Measurements from ENCODE around the gene HPCAL1. TPM values are rescaled to one million over a fixed set of nuclear protein-coding genes. Genes with fewer than 3 reads are reported as not detected.

Gene HPCAL1
- total and polyA plus RNA-seq, 11 donors: 18.9 to 63.2 (median 40.5) TPM

- peak overlapping the region in 1 of 12 donors; percentile 41 for H3K27ac ChIP-seq
- no peak for DNase-seq
- no peaks in the 10 kb centered on the region for H3K36me3 ChIP-seq
- no peak for ATAC-seq
- intact Hi-C loops (cut with DNase I): loop anchor here in 2 of 10 donors (5.0 to 10.0 kb wide), 2 partner anchors 193 to 205 kb away; no protein-coding TSS in a partner anchor
- no peaks in the 10 kb centered on the region for H3K27me3 ChIP-seq
- TF ChIP-seq CTCF (IDR thresholded peaks at IDR 0.05) (no peak), POLR2A (IDR thresholded peaks at IDR 0.05) (no peak)
- H3K9me3 ChIP-seq: no peaks in the 10 kb centered on the region
- WGBS, 4 donors: 85 to 97% (median 95%) methylated on average over 6 of the region's 6 CpGs
- H3K4me1 ChIP-seq: peaks cover 0 to 42% (median 21%) of the 10 kb centered on the region in 12 donors
- no peak overlapping the region for H3K4me3 ChIP-seq
Measured at GRCh38 chr2:10451819-10452218, 149.1 kb downstream of the HPCAL1 start.

GRCh38 chr2:10452312-10452711 is 149.6 kb downstream of the HPCAL1 start:
- Histone ChIP-seq H3K27ac (peak overlapping the region in 1 of 12 donors; percentile 41), H3K4me1 (peaks cover 0 to 38% (median 18%) of the 10 kb centered on the region in 12 donors), H3K36me3 (no peaks in the 10 kb centered on the region), H3K27me3 (no peaks in the 10 kb centered on the region), H3K4me3 (no peak overlapping the region), H3K9me3 (no peaks in the 10 kb centered on the region)
- 54 to 68% (median 61%) methylated on average over 3 of the region's 3 CpGs for WGBS, 4 donors
- intact Hi-C loops (cut with DNase I): loop anchor here in 2 of 10 donors (5.0 to 10.0 kb wide), 2 partner anchors 192 to 205 kb away; no protein-coding TSS in a partner anchor
- TF ChIP-seq CTCF (IDR thresholded peaks at IDR 0.05) (no peak), POLR2A (IDR thresholded peaks at IDR 0.05) (no peak)
- DNase-seq (peak in 1 of 5 donors; percentile 54), ATAC-seq (no peak)

- H3K27me3 ChIP-seq: no peaks in the 10 kb centered on the region
- no peaks in the 10 kb centered on the region for H3K36me3 ChIP-seq
- no peak for ATAC-seq
- H3K9me3 ChIP-seq: no peaks in the 10 kb centered on the region
- no peak for DNase-seq
- WGBS, 4 donors: 87 to 91% (median 90%) methylated on average over 17 of the region's 17 CpGs
- H3K27ac ChIP-seq: no peak overlapping the region
- H3K4me1 ChIP-seq: peaks cover 0 to 34% (median 17%) of the 10 kb centered on the region in 12 donors
- H3K4me3 ChIP-seq: no peak overlapping the region
- intact Hi-C loops (cut with DNase I): loop anchor here in 2 of 10 donors (5.0 to 10.0 kb wide), 2 partner anchors 192 to 204 kb away; no protein-coding TSS in a partner anchor
- no peak for TF ChIP-seq POLR2A (IDR thresholded peaks at IDR 0.05)
- TF ChIP-seq CTCF (IDR thresholded peaks at IDR 0.05): no peak
Measured at GRCh38 chr2:10452956-10453904, 150.5 kb downstream of the HPCAL1 start.

- H3K27ac ChIP-seq: peak overlapping the region in 5 of 12 donors; percentile 34 to 61 (median 49)
- ATAC-seq: peak in 1 of 4 donors; percentile 11
- TF ChIP-seq CTCF (IDR thresholded peaks at IDR 0.05): no peak
- TF ChIP-seq POLR2A (IDR thresholded peaks at IDR 0.05): no peak
- no peaks in the 10 kb centered on the region for H3K9me3 ChIP-seq
- no peaks in the 10 kb centered on the region for H3K27me3 ChIP-seq
- intact Hi-C loops (cut with DNase I): loop anchor here in 2 of 10 donors (5.0 to 10.0 kb wide), 2 partner anchors 191 to 203 kb away; no protein-coding TSS in a partner anchor
- WGBS, 4 donors: 92 to 96% (median 94%) methylated on average over 4 to 9 of the region's 9 CpGs
- DNase-seq: no peak
- H3K4me1 ChIP-seq: peaks cover 0 to 32% (median 16%) of the 10 kb centered on the region in 12 donors
- H3K36me3 ChIP-seq: no peaks in the 10 kb centered on the region
- no peak overlapping the region for H3K4me3 ChIP-seq
Measured at GRCh38 chr2:10453905-10454298, 151.2 kb downstream of the HPCAL1 start.
